GM21825 (cell line): ENCODE results near the gene CELSR1.

Source experiments
- ATAC-seq: cut with Tn5 transposase; IDR thresholded peaks from one replicate; pipeline ENCODE4 v1.9.1; 2021; ENCODE audit warnings: mild to moderate bottlenecking, moderate library complexity; ENCODE audit not compliant: unreplicated experiment

CELSR1 gene

DNA sequence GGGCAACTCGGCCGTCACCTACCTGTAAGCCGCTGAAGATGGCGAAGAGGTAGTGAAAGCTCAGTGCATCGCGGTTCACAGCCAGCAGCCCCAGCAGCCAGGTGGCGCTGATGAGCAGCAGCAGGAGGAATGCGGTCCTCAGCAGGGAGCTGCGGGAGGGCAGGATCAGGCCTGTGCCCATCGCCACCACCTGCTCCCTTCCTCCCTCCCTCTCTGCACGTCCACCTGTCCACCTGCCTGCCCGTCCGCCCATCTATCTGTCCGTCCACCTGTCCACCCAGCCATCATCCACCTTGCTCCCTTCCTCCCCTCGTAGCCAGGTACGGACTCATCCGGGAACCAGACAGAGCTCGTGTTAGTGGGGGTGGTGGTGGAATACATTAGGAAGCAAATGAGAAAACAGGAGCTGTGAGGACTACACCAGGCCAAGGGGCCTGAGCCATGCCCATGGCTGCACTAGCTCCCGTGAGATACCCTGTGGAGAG, 169.7 kb downstream of the CELSR1 start:
- ATAC-seq: no peak

DNA sequence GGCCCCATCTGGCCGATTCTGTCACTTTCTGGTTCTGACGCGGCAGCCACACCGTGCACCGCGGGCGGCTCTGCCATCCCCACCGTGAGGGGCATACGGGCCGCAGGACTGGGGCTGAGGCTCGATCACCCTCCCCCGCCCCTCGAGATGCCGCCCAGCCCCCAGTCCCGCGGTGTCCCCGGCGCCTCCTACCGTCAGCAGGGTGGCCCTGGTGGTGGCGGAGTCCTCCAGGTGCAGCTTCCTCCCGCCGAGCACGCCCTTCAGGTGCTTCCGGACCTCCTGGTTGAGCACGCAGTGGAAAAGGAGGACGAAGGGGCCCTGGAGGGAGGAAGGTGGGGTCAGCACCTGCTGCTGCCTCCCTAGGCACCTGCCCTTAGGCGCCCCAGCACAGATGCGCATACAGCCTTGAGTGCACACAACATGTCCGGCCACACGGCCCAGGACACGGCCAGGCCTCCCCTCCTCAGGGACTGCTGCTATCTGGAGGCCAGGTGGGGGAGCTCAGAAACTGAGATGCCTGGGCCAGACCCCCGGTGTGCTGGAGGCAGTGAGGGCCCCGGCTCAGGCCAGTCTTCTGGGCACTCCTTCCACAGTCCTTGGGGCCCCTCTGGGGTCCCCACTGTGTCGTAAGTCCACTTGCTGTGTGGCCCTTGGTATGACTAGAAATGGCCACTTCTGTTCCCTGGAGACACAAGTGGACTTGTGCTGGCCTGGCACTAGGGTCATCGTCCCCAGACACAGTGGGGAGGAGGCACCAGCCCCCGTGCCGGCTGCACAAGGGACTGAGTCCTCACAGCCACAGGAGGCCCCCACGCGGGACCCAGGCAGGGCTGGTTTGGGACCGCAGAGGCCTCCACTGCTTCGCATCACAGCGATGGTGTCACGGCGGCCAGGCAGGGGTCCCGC, 170.4 kb downstream of the CELSR1 start:
- no peak for ATAC-seq

DNA sequence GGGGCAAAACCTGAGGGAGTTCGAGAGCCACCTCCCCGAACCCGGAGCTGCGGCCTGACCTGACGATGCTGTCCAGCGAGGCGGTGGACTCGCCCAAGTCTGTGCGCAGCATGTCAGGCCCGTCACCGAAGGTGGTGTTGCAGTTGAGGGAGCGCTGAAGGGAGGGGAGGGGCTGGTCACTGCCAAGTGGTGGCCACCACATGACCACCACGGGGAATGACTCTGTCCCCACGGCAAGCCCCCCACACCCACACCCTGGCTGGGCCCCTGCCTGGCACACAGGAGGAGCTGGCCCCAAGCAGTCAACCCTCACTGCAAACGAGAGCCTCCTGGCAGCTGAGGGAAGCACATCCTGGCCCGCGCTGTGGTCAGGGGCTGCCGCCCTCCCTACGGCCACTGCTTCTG, 171.1 kb downstream of the CELSR1 start:
- no peak for ATAC-seq

- ATAC-seq: no peak
Observed at GRCh38 chr22:46365166-46365624, 172.2 kb downstream of the CELSR1 start.

GRCh38 chr22:46364341-46365165, 172.9 kb downstream of the CELSR1 start:
- no peak for ATAC-seq

DNA sequence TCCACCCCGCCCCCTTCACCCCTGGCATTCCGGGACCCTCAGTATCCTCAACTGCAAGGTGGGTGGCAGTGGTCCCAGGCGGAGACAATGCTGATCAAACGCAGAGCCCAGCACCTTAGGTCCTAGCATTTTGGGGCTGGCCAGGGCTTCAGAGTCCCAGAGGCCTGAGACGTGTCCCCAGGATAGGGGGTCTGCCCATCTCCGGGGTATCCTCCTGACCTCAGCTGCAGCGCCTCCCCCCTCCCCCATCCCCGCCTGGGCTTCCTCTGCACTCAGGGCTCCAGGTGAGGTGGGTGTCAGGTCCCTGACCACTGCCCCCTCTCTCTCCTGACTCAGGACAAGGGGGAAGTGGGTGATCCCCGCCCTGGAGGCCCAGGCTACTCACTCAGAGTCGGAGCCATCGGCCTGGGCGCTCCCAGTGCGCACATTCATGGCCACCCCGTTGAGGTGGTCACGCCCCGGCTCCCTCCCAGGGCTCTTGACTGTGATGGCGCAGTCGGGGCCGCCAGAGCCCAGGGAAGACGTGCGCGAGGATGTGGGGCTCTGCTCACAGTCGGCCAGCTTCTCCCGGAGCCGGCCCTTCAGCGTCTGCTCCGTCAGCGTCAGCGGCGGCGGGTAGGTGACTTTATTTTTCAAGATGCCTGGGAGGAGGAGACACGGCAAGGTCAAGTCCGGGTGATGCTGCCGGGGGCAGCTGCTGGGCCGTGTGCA, 173.7 kb downstream of the CELSR1 start:
- ATAC-seq: no peak

DNA sequence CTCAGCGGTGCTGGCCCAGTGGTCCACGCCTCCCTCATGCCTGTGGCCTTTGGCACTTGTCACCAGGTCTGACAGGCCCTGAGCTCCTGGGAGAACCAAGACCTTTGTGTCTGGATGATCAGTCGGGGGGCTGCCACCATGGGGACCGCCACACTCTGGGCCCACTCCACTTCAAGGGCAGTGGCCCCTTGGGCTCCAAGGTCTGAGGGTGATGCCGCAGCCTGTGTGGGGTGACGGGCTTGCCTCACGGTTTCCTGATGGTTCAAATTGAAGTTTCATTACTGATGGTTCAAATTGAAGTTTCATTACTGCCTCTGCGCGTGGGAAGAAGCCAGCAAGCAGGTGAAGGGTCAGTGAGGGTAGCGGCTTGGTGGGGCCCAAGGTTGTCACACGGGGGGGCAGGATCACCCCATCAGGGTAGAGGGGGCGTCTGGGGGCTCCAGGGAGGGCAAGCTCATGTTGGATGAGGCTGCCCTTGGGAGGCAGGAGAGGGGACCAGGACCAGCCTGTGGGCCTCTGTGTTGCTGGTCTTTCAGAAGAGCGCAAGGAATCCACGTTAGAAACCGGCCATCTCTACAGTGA, 174.4 kb downstream of the CELSR1 start:
- ATAC-seq: no peak

DNA sequence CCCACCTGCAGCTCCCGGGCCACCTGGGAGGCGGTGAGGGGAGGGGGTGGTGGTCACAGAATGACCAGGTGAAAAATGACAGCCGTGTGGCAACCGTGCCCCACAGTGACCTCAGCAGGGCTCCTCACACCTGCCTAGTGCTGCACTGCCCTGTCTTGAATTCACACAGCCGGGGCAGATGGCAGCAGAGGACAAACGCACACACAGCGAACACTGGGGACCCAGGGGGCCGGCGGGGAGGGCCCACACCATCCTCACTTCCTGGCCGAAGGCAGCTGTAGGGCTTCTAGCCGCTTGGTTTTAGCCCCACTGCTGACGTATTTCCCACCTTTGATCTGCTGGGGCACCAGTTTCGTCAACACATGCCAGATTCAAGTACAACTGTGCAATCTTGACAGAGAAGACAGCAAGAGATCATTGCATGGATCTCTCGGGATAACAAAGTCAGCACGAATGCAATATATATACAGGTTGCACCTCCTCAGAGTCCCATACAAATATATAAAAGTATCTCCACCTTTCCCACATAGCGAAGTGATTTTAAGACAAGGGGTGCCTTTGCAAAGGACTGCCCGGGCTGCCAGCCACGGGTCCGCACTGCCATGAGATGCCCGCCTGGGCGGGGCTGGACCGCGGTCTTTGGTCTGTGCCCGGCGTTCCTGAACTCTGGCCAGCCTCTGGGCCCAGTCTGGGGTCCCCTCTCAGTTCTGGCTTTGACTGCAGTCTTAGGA, 175.1 kb downstream of the CELSR1 start:
- no peak for ATAC-seq

GRCh38 chr22:46361826-46362202, 175.6 kb downstream of the CELSR1 start:
- no peak for ATAC-seq

GRCh38 chr22:46360891-46361290, 176.5 kb downstream of the CELSR1 start:
- ATAC-seq: no peak

- ATAC-seq: no peak
Observed at GRCh38 chr22:46360097-46360496, 177.3 kb downstream of the CELSR1 start.

DNA sequence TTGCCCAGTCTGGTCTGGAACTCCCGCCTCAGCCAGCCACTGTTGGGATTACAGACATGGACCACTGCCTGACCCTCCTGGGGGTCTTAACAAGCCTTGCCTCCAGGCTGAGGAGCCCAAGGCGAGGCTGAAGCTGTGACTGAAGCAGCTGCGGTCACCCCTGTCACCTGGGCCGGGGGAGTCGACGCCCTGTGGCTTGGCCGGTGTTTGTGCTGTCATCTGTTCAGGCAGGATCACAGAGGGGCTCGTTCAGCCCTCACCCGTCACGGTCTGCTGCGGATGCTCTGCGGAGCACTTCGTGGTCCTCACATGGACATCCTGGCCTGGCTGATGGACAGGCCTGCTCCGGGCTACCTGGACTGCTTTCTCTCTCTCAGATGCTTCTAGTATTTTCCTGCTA, 178.1 kb downstream of the CELSR1 start:
- no peak for ATAC-seq

DNA sequence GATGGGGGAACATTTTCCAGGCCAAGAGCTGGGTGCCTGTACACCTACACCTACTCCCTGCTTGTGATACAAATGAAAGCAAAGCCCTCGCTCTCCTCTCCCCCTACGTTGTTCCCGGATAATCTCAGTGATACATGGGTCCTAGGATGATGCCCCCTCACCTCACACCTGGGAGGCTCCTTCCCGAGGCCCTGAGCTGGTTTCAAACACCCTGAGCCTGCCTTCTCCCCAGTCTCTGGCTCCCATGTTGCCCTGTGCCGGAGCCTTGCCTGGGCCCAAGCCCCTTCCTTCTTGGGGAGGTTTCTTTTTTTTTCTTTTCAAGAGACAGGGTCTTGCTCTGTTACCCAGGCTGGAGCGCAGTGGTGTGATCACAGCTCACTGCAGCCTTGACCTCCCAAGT, 178.7 kb downstream of the CELSR1 start:
- ATAC-seq: no peak

DNA sequence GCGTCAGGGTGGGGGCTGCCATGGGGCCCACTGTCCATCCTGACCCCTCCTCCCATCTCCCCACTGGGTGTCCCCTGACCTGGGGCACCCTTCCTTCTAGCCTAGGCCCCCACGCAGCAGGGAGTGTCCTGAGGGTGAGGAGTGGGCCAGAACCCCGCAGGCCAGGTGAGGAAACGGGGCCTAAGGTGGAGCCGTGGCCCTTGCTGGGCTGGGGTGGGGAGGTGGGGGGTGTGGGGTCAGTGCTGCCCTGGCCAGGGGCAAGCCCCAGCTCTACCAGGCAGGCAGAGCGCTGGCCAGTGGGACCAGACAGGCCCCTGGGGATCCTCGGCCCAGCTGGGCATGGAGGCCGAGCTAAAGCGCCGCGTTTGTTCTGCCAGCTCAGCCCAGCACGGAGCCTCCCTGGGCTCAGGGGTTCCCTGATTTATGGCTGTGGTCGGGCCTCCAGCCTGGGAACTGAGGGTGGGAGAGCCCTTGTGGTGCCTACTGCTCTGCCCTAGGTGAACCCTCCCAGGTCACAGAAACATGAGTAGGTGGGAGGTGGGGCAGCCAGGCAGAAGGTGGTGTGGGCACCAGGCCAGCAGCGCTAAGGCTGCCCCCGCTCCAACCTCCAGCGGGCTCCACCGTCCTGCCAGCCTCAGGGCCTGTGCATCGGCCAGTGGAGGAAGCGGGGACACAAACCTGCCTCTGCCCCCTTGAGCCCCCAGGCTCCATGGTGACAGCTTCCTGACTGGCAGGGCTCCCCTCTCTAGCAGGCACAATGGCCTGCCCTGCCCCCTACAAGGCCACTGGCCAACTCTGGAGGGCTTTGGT, 179.5 kb downstream of the CELSR1 start:
- no peak for ATAC-seq

GRCh38 chr22:46356496-46357480, 180.6 kb downstream of the CELSR1 start:
- no peak for ATAC-seq

GRCh38 chr22:46355996-46356471, 181.4 kb downstream of the CELSR1 start:
- ATAC-seq: no peak

- no peak for ATAC-seq
Observed at GRCh38 chr22:46355369-46355995, 181.9 kb downstream of the CELSR1 start.

GRCh38 chr22:46354993-46355305, 182.5 kb downstream of the CELSR1 start:
- ATAC-seq: no peak
